Left renal pelvis (tissue), 4 donors: ENCODE results near the gene EPB41L3. TPM values are rescaled to one million over a fixed set of nuclear protein-coding genes. Genes with fewer than 3 reads are reported as not detected.

Source experiments
- polyA plus RNA-seq, 4 donors: library from polyadenylated mRNA; unstranded; fragments of 120-200 nt; gene quantifications; one replicate each; pipeline ENCODE4 v1.2.1, GENCODE V29; 2013; ENCODE audit not compliant: insufficient read length in 4 of 4

The EPB41L3 gene
- polyA plus RNA-seq, 4 donors = 42.0 to 59.6 (median 58.0) TPM

Other genes starting within 250 kb of the EPB41L3 start
- 10 to 100 TPM; 21.3 to 28.5 (median 23.2) TPM for gene ZBTB14, start 248.3 kb downstream of the EPB41L3 start, polyA plus RNA-seq